CD4-positive, alpha-beta T cell treated with Interleukin-10 for 1 hour (primary cell): ENCODE measurements around the gene SLC4A2.

Experiments used
- DNase-seq: peaks from one replicate; pipeline ENCODE4 v3.0.0-alpha.2; 2020

The SLC4A2 gene

DNA sequence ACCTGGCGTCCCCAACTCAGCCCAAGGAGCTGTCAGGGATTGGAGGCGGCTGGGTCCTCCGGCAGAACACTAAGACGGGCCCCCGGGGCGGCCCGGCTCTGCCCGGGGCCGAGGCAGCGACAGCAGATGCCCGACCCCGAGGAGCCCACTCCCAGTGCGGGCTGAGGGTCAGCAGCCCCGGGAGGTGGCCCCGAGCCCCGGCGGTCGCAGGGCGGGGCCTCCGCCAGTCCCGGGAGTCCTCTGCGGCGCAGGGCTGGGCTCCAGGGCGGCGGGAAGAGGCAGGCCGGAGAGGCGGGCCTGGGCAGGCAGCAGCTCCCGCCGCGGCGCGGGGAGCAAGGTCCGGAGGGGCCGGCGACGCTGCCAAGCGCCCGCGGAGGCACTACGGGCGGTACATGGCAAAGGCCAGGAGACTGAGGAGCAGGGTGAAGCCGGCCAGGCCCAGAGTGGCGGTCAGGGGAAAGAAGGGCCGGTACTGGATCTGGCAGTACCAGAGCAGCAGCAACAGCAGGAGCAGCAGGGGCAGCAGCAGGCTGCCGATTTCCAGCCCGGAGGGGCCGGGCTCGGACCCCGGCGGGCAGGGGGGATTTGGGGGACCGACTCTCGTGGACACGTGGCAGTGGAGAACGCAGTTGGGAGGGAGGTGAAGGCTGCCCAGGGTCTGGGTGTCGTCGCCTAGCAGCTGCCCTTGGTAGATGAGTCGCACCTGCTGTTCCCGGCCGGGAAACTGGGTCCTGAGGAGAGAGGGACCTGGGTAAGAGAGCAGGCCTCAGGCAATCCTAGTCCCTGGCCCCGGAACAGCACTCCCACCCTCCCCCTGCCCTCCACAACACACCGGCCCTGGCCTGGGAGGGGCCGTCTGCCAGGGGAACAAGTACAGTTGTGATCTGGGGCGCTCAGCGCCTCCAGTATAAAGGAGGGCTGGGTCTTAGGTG, 22.0 kb downstream of the SLC4A2 start:
- no peak for DNase-seq

DNA sequence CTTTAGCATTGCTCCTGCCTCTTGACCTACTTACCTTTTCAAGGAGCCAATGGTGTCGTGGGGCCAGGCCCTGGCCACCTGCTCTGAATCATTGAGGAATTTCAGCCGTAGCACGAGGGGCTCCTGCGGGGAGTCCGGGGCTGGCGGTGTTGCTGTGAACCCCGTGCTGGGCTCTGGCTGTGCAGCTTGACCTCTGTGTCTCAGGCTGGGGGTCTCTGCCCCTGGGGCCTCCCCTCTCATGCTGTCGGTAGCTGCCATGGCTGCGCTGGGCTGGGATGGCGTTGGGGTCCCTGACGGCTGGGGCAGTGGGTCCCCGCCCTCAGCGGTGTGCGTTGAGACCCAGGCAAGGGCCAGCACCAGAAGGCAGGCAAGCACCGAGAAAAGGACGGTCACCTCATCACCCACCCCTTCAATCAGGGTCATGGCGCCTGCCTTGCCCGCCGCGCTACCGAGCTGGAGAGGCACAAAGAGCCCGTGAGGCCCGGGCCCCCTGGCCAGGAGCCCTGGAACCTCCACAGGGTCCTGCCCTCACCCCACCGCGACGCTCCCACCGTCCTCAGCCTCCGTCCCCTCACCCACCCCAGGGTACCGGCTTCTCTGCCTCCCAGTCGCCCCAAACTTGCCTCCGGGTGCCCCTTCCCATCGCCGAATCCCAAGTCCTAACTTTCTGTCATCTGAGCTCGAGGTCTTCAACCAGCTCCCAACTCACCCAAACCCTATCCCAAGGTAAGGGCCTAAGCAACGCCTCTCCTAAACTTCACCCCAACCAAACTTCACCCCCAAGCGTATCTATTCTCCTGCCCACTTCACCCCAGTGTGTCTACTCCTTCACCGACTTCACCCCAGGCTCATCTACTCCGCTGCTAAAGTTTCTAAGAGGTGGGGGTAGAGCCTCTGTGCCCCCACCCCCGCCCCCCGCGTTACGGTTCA, 23.0 kb downstream of the SLC4A2 start:
- no peak for DNase-seq

DNA sequence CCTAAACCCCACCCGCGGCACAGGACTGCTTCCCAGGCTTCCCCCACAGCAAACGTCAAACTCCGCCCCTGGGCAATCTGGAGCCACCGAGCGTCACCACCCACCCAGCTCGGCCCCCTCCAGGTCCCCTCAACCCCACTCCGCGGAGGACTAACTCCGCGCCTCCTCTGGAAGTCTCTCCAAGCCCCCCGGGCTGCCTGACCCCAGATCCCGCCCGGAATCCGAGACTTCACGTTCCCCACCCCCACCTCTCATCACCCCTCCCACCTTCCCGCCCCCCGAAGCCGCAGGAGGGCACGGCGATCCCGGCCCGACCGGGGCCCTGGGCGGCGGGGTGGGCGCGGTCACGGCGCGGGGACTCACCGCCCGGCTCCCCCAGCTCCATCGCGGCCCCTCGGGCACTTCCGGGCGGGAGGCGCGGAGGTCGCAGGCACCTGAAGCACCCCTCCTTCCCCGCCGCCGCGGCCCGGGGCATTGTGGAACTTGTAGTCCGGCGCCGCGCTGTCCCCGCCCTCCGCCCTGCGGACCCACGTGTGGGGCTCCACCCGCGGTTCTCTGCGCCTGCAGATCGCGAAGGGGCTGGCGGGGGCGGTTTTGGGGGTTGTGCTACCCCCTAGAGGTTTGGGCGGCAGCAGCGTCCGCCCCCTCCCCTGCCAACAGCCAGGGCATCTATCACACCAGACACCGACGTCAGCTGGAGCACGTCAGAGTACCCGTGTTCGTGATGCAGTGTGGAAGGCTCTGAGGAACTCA, 23.9 kb downstream of the SLC4A2 start, which contains the start of gene TMUB1:
Gene TMUB1 (minus strand): TSS at position 423 of the 753 bp plus-strand sequence. CDS start 930 bp downstream, outside the sequence.
- peak; percentile 91 for DNase-seq

DNA sequence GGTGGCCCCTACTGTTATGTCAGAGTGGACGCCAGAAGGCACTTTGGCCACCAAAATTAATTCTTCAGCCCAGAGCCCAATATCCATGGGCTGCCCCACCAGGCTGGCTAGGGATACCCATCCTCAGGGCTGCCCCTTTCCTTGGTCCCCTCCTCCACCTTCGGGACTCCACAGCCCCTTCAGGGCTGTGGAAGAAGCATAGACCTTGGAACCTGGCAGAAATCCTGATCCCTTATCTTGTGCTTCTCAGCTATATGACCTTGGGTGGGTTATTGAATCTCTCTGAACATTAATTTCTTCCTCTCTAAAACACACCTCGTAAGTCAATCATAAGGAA, 24.4 kb downstream of the SLC4A2 start:
- DNase-seq: no peak

DNA sequence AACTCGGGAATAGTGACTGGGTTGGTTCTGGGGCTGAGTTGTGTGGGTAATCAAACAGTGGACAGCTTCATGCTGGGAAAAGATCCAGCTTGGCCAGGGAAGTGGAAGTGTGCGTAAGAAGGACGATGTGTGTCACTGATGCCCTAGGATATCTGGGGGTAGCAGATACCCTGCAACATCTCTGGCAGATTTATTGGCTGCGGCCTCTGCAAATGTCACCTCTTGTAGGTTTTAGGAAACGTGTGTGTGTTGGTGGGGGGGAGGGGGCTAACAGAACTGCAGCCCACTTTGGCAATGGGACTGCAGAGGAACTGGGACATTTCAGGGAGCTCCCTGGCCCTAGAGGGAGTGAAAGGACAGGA, 25.9 kb downstream of the SLC4A2 start:
- no peak for DNase-seq

DNA sequence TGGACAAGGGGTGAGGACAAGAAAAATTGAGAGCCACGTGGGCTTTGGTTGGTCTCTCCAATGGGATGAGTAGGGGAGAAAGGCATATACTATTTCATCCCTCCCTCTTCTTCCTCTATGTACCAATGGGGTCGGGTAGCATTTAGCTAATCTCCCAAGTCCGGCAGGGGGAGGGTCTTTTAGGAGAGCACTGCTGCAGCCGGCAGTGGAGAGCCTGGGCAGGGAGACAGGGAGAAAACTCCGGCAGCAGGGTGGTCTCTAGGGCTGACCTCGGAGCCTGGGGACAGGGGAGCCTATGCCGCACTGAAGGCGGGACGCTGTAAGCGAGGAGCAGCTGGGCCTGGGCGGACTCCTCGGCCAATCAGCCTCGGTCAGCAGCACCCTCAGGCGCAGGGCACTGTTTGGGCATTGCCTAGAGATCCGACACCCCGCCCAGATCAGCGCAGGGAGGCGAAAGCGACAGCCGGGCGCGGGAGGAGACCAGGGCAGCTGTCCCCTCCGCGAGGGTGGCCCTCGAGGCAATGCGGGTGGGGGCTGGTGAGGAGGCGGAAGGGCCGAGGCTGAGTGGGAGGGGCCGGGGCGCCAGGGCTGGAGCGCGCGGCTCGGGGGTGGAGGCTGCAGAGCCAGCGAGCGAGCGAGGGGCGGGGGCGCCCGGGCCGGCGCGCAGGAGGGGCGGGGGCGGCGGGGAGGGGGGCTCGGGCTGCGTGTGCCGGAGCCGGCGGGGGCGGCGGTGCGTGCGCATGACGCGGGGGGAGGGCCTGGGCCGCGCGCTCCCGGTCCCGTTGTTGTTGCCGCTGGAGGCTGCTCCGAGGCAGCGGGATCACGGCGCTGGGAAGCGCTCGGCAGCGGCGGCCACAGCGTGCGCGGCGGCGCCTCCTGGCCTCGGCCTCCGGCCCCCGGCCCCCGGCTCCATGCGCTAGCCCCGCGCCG, 26.6 kb downstream of the SLC4A2 start, which contains the start of gene AGAP3:
Gene AGAP3 (plus strand): TSS at position 785 of the 930 bp plus-strand sequence. CDS start 267 bp downstream, outside the sequence.
- peak; percentile 59 for DNase-seq

DNA sequence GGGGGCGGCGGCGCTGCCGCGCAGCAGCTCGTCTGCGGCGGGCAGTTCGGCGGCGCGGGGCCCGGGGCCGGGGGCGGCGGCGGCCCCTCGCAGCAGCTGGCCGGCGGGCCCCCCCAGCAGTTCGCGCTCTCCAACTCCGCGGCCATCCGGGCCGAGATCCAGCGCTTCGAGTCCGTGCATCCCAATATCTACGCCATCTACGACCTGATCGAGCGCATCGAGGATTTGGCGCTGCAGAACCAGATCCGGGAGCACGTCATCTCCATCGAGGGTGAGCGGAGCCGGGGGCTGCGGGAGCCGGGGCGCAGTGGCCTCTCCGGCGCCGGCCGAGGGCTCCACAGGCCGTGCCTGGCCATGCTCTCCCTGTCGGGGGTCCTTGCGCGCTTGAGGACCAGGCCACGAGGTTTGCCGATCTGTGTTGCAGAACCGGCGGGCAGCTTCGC, 27.4 kb downstream of the SLC4A2 start:
- no peak for DNase-seq

DNA sequence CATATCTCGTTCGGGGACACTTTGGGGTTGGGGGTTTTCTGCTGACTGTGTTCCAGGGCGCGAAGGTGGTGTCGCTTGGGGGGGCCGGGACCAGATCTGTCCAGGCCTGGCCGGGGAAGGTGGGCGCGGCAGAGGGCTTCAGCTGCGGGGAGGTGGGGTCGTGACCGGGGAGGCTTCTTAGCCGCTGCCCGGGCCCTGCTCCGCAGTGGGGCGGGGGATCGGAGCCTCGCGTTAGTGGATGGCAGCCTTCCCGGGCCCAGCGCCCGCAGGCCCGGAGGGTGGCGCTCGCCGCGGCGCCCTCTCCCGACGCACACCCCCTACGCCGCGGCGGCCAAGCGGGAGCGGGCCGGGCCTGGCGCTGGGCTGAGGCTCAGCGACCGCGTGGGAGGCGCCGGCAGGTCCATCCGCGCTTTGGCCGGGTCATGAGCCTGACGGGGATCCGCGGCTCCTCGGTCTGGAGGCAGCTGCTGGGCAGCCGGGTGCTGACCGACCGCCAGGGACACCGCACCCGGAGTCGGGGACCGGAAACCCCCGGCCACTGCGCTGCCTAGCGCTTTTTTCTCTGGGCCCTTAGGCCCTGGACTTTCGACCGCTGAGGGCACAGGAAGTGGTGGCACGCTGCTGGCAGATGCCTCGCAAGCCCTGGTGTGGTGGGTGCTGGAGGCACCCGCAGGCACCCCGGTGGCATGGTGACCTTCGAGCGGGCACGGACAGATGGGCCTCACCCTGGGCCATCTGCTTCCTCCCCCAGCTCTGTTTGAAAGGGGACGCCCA, 28.0 kb downstream of the SLC4A2 start:
- peak; percentile 34 for DNase-seq

DNA sequence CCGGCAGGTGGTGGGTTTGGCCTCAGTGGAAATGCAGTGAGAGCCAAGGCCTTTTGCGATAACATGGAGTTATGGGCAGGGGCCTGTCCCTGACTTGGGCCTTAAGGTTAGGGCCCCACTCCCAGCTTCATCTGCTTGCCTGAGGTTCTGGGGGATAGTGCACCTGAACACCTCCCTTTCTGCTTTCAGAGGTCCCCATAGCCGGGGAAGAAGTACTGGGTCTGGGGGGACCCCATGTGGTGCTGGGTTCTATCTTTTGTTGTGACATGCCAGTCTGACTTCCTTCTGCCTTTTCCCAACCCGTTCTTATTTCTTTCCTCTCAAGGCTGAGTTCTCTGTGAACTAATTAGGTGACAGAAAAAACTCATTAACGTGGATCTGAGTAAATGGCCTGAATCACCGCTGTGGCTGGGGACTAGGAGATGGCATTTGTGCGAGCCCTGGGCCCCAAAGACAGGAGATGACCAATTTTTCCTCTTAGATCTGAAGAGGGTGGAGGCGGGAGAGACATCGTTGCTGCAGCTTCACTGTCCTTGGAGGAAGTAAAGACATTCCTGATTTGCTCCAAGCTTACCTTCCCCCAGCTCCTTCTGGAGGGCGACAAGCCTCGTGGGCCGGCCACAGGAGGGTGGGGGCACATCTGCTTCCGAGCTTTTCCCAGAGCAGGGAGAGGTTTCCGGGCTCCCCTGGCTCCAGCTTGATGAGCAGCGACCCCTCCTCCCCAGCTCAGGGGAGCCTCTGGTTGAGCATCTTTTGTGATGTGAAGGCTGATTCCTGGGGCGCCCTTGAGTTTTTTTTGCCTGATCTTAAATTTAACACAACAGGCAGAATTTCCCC, 28.8 kb downstream of the SLC4A2 start:
- no peak for DNase-seq

DNA sequence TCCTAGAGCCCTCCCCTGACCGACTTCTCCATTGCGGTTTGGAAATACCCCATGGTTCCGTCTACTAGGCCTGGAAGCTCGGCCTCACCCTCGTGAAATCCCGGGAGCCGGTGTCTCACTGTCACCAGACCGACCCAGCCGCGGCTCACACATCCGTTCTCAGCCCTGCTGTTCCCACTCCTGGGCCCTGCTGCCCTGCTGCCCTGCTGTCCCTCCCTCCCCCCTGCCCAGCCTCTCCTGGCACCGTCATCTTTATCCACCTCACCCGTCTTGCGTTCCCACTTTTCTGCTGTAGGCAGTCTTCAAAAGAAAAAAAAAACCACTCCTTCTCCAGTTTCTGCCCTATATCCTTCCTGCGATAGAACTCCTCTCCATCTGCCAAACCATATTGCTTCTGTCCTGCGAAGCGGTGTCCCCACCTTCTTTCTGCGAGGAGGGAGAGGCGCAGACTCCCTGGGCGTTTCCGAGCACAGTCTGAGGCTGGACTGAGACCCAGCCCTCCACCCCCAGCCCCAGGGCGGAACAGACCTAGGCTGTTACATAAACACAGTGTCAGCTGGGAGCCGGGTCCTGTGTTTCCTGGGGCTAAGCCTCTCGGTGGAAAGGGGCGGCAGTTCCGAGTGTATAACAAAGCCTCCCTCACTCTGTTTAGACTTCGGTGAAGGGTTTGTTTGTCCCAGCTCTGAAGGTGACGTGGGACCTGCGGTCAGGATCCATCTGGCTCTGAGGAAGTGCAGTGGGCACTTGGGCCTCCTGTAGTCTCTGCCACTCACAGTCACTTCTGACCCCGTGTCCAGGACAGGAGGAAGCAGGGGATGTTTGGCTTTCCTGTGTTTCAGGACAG, 29.7 kb downstream of the SLC4A2 start:
- no peak for DNase-seq

DNA sequence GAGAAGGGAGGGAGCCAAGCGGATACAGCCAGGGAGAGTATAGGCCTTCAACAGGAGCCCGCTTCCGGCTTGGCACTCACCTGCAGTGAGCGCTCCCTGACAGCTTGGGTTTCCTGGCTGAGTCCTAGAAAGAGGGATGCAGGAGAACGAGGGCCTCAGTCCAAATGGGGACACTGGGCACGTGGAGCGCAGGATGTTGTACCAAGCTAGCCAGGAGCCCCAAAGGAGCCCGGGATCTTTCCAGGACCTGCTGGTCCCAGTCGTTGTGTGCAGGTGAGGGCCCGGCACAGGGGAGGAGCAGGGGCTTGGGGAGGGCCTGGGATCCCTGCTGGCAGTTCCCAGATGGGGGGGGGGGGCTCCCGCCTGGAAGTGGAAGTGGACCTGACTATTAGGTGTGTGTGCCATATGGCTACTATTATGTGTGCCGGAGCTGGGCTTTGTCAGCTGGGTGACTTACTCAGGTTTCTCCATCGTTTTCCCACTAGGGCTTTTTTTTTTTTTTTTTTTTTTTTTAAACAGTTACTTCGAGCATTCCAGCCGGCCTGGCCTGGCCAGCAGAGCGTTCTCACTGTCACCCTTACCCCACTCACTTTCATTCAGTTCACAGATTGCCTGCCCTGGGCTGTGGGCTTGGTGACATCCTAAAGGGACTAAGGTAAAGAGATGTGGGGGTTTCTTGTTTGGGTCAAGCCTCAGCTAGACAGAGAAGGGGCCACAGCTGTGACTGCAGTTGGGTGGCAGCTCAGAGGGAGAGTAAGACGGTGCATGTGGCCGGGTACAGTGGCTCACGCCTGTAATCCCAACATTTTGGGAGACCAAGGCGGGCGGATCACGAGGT, 30.7 kb downstream of the SLC4A2 start:
- DNase-seq: no peak

DNA sequence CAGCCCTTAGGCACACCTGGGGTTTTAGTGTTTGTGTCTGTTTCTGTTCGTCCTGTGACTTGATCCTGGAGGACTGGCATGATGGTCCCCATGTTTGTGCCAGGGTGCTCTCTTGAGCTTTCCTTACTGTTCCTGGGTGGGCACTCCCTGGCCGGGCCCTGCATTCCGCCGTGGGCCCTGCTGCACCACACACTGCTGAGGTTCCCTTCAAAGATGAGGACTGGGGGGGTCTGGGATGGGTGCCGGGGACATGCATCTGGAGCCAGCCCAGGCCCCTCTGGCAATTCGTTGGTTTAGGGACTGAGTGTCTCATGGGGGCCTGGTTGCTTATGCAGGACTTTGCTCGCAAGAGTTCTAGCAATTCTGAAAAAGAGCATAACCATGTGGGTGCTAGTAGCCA, 31.6 kb downstream of the SLC4A2 start:
- no peak for DNase-seq

DNA sequence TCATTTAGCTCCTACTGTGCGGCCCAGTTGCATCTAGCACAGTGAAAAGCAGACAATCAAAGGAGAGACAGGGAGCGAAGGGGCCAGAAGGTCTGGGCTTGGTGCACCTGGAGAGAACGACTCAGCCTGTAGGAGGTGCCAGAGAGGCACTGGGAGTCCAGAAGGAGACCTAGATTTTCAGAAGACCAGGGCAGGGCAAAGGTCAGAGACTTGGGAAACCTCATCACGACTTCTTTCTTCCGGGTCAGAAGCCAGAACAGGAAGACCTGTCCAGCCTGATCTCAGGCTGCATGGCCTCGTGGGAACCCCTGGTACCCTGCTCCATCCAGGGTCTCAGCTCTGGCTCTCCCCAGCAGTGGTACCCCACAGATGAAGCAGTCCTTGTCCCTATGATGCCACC, 32.0 kb downstream of the SLC4A2 start:
- DNase-seq: no peak

DNA sequence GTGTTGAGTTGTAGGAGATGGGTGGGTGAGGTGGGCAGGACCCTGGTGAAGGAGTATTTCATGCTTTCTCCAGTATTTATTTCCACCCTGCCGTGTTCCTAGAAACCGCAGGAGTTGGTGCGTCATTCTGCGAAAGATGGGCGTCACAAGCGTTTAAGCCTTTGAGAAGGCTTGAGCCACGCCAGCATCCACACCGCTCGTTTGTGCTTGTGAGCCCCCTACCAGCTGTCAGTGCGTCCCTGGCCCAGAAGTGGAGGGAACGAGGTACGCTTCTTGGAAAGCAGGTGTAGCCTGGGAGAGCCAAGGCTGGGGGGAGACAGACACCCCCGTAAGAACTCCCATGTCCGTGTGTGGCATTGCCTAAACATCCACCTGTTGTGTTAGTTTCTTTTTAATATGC, 32.6 kb downstream of the SLC4A2 start:
- no peak for DNase-seq

DNA sequence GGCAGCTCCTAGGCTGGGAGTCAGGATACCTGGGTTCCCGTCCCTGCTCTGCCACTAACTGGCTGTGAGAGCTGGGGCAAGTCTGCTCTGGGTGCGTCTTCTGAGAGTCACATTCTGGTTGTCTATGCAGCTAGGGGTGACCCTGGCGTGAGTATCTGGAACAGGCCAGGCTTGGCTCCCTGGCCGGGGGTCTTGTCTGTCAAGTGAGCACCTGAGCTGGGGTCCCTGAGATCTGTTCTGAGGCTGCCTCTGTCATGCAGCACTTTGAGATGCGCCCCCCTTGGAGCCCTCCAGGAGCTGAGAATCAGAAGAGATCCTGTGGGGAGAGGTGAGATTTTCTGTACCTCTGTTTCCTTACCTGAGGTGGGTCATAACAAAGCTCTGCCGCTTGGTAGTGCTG, 34.4 kb downstream of the SLC4A2 start:
- no peak for DNase-seq

DNA sequence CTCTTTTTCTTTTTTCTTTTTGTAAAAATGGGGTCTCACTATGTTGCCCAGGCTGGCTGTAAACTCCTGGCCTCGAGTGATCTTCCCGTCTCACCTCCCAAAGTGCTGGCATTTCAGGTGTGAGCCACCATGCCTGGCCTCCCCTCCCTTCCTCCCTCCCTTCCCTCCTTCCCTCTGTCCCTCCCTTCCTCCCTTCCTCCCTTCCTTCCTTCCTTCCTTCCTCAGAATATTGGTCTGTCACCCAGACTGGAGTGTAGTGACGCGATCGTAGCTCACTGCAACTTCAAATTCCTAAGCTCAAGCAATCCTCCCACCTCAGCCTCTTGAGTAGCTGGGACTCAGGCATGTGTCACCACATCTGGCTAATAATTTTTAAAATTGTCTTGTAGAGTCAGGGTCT, 35.3 kb downstream of the SLC4A2 start:
- no peak for DNase-seq

DNA sequence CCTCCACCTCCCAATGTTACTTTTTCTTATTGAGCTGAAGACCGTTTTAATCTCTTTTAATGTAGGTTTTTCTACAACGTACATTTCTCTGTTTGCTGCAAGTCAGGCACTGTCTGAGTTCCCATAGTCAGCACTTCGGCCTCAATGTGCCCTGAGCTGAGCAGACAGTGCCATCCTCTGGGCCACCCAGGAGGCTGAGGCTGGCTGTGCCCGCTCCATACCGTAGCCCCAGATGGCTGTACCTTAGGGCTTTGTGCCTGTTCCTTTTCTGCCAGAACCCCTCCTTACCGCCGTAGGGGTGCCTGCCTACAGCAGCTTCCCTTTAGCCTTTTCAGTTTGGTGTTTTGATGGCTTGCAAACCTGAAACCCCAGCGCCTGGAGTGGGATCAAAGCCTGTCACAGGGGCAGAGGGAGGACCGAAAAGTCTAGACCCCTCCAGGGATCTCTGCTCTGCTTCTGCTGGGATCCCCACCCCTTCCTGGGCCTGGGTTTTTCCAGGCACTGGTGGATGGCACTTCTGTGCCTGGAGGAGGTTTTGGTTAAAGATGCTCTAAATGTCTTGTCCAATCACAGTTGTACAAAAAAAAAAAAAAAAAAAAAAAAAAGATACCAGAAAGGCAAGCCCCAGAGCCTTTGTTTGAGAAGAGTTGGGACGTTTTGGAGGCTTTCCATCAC, 35.9 kb downstream of the SLC4A2 start:
- DNase-seq: no peak
